ENCODE measurements around the gene FOXL1.
"Not testable (repeated sequence)": the region's sequence is repeated elsewhere in the genome, so short reads cannot be mapped to it uniquely, and the experiment has no call there.

FOXL1 gene

GRCh38 chr16:86581458-86581857, 3.1 kb downstream of the FOXL1 start:
- DNase-seq: no peak

GRCh38 chr16:86584071-86584685, 5.8 kb downstream of the FOXL1 start:
- no peak for DNase-seq

GRCh38 chr16:86584726-86585721, 6.7 kb downstream of the FOXL1 start:
- no peak for DNase-seq

- DNase-seq: no peak
Observed at GRCh38 chr16:86585821-86586611, 7.7 kb downstream of the FOXL1 start.

- no peak for DNase-seq
Observed at GRCh38 chr16:86587487-86587886, 9.1 kb downstream of the FOXL1 start.

GRCh38 chr16:86587955-86588354, 9.6 kb downstream of the FOXL1 start:
- DNase-seq: not testable (repeated sequence)

GRCh38 chr16:86590501-86591144, 12.3 kb downstream of the FOXL1 start:
- DNase-seq: no peak

- DNase-seq: no peak
Observed at GRCh38 chr16:86591270-86591669, 12.9 kb downstream of the FOXL1 start.

GRCh38 chr16:86593913-86594620, 15.7 kb downstream of the FOXL1 start:
- no peak for DNase-seq

- no peak for DNase-seq
Observed at GRCh38 chr16:86594721-86595120, 16.4 kb downstream of the FOXL1 start.

GRCh38 chr16:86595983-86596605, 17.7 kb downstream of the FOXL1 start:
- no peak for DNase-seq

- no peak for DNase-seq
Observed at GRCh38 chr16:86597126-86597879, 19.0 kb downstream of the FOXL1 start.

GRCh38 chr16:86597880-86598606, 19.7 kb downstream of the FOXL1 start:
- DNase-seq: no peak

- no peak for DNase-seq
Observed at GRCh38 chr16:86598607-86599565, 20.5 kb downstream of the FOXL1 start.

- no peak for DNase-seq
Observed at GRCh38 chr16:86601356-86601755, 23.0 kb downstream of the FOXL1 start.

- no peak for DNase-seq
Observed at GRCh38 chr16:86602521-86602920, 24.2 kb downstream of the FOXL1 start.

- no peak for DNase-seq
Observed at GRCh38 chr16:86604436-86605193, 26.3 kb downstream of the FOXL1 start.

- no peak for DNase-seq
Observed at GRCh38 chr16:86605950-86606349, 27.6 kb downstream of the FOXL1 start.

All from midbrain (tissue), 1 donor.